DOHH2 (cell line): ENCODE results near the gene SGCE.

Source experiments
- H3F3A ChIP-seq: fragments of 200-600 bp; sonication (generic), shearing (Covaris generic); 2 replicates; pipeline ENCODE4 v1.6.0; 2016; ENCODE audit warnings: antibody characterized with exemption, mild to moderate bottlenecking; ENCODE audit not compliant: control insufficient read depth, insufficient read depth
- H3K27ac ChIP-seq: fragments of 200-600 bp; sonication (generic); 2 replicates; pipeline ENCODE4 v1.5.1; 2014; ENCODE audit warnings: low read depth, mild to moderate bottlenecking, low read length, moderate library complexity
- H3K27me3 ChIP-seq: fragments of 200-600 bp; sonication (generic); 2 replicates; pipeline ENCODE4 v1.6.1; 2014; ENCODE audit warnings: mild to moderate bottlenecking, low read length, mixed read lengths; ENCODE audit not compliant: control insufficient read depth
- H3K36me3 ChIP-seq: fragments of 200-600 bp; sonication (generic); 2 replicates; pipeline ENCODE4 v1.6.1; 2014; ENCODE audit warnings: mild to moderate bottlenecking, low read length, moderate library complexity, mixed read lengths; ENCODE audit not compliant: control insufficient read depth
- H3K4me1 ChIP-seq: fragments of 200-600 bp; sonication (generic); 2 replicates; pipeline ENCODE4 v1.6.1; 2014; ENCODE audit warnings: mild to moderate bottlenecking, low read length, mixed read lengths; ENCODE audit not compliant: control insufficient read depth
- H3K4me2 ChIP-seq: fragments of 200-600 bp; sonication (generic); 2 replicates; pipeline ENCODE4 v1.6.0; 2014; ENCODE audit warnings: mild to moderate bottlenecking, low read length, moderate library complexity
- H3K4me3 ChIP-seq: fragments of 200-600 bp; sonication (generic); 2 replicates; pipeline ENCODE4 v1.5.1; 2014; ENCODE audit warnings: mild to moderate bottlenecking, low read length, mixed read lengths
- H3K79me2 ChIP-seq: fragments of 200-600 bp; sonication (generic); 2 replicates; pipeline ENCODE4 v1.6.1; 2014; ENCODE audit warnings: mild to moderate bottlenecking, low read length, mixed read lengths; ENCODE audit not compliant: control insufficient read depth
- H3K9me2 ChIP-seq: fragments of 200-600 bp; sonication (generic); replicated peaks from 2 replicates; pipeline ENCODE4 v1.6.1; 2014; ENCODE audit warnings: mild to moderate bottlenecking, low read length, mixed read lengths; ENCODE audit not compliant: control insufficient read depth
- H3K9me3 ChIP-seq: fragments of 200-600 bp; sonication (generic); 2 replicates; pipeline ENCODE4 v1.6.1; 2014; ENCODE audit warnings: antibody characterized with exemption, low read length, mixed read lengths; ENCODE audit not compliant: control insufficient read depth, insufficient read depth
- H4K20me1 ChIP-seq: fragments of 200-600 bp; sonication (generic); 2 replicates; pipeline ENCODE4 v1.6.0; 2014; ENCODE audit warnings: low read depth, mild to moderate bottlenecking, antibody characterized with exemption, low read length, moderate library complexity; ENCODE audit not compliant: control insufficient read depth, insufficient read depth
- CTCF ChIP-seq: fragments of 200-600 bp; sonication (generic); IDR thresholded peaks from one replicate; pipeline ENCODE4 v1.5.1; 2014; ENCODE audit warnings: antibody characterized with exemption, mild to moderate bottlenecking, low read depth, low read length; ENCODE audit not compliant: poor library complexity, severe bottlenecking
- EZH2phosphoT487 ChIP-seq: fragments of 200-600 bp; sonication (generic); IDR thresholded peaks from 2 replicates; pipeline ENCODE4 v1.6.1; 2017; ENCODE audit warnings: borderline replicate concordance, mild to moderate bottlenecking, antibody characterized with exemption, low read length, moderate library complexity, mixed read lengths

SGCE gene

GRCh38 chr7:94649450-94649849 lies 6.5 kb downstream of the SGCE start:
- TF ChIP-seq CTCF (no peak), EZH2phosphoT487 (no peak)
- no peaks in the 10 kb centered on the region for H3K27me3 ChIP-seq
- no peaks in the 10 kb centered on the region for H3K9me2 ChIP-seq
- H3K9me3 ChIP-seq: no peaks in the 10 kb centered on the region
- H3K4me1 ChIP-seq: peaks cover 9% of the 10 kb centered on the region
- peaks cover 8% of the 10 kb centered on the region for H4K20me1 ChIP-seq
- H3K79me2 ChIP-seq: peaks cover 93% of the 10 kb centered on the region
- no peak overlapping the region for H3K4me3 ChIP-seq
- H3K36me3 ChIP-seq: no peaks in the 10 kb centered on the region
- no peak overlapping the region for H3K4me2 ChIP-seq
- H3K27ac ChIP-seq: no peak overlapping the region
- H3F3A ChIP-seq: no peaks in the 10 kb centered on the region

GRCh38 chr7:94648731-94649130 lies 7.2 kb downstream of the SGCE start:
- peaks cover 93% of the 10 kb centered on the region for H3K79me2 ChIP-seq
- no peak for TF ChIP-seq CTCF
- no peak for TF ChIP-seq EZH2phosphoT487

GRCh38 chr7:94647295-94647694 lies 8.6 kb downstream of the SGCE start:
- 0 out of 2 replicates have a peak, but pooled peaks cover 3% of the 10 kb centered on the region for H3K4me1 ChIP-seq
- no peaks in the 10 kb centered on the region for H3K9me3 ChIP-seq
- H3K27me3 ChIP-seq: no peaks in the 10 kb centered on the region
- H3K4me3 ChIP-seq: no peak overlapping the region
- H3K27ac ChIP-seq: no peak overlapping the region
- no peaks in the 10 kb centered on the region for H3F3A ChIP-seq
- no peaks in the 10 kb centered on the region for H3K36me3 ChIP-seq
- no peaks in the 10 kb centered on the region for H3K9me2 ChIP-seq
- peaks cover 91% of the 10 kb centered on the region for H3K79me2 ChIP-seq
- H4K20me1 ChIP-seq: peaks cover 8% of the 10 kb centered on the region; the same call in 1 of the 2 replicates
- H3K4me2 ChIP-seq: no peak overlapping the region
- no peak for TF ChIP-seq EZH2phosphoT487
- no peak for TF ChIP-seq CTCF

More at GRCh38 chr7:94648731-94649130, 7.2 kb downstream of the SGCE start:
- Histone ChIP-seq H3K9me3 (no peaks in the 10 kb centered on the region), H3K4me3 (no peak overlapping the region), H3K4me2 (no peak overlapping the region), H3K27ac (no peak overlapping the region), H4K20me1 (peaks cover 8% of the 10 kb centered on the region), H3K9me2 (no peaks in the 10 kb centered on the region), H3K27me3 (no peaks in the 10 kb centered on the region), H3F3A (no peaks in the 10 kb centered on the region), H3K4me1 (peaks cover 3% of the 10 kb centered on the region; the same call in 1 of the 2 replicates), H3K36me3 (no peaks in the 10 kb centered on the region)
